Spleen (tissue), 7 donors: ENCODE results near the gene RAPGEF6.

Source experiments
- CTCF ChIP-seq, 11 experiments: fragments of 200-600 bp in 7 of 11; fragments of 450-650 bp in 4 of 11; sonication (generic) in 4 of 11; IDR thresholded peaks in 8 of 11; conservative IDR thresholded peaks in 3 of 11; 1 replicate in 7 of 11; 2 replicates in 4 of 11; pipeline versions ENCODE4 v1.4.0 to v1.8.0; 2016 to 2021; ENCODE audit warnings: antibody characterized with exemption in 11 of 11, inconsistent platforms in 4 of 11, mild to moderate bottlenecking in 1 of 11
- POLR2A ChIP-seq, 3 donors: fragments of 450-650 bp; IDR thresholded peaks; one replicate each; pipeline ENCODE4 v1.5.1; 2017; ENCODE audit warnings: antibody characterized with exemption in 3 of 3, mild to moderate bottlenecking in 1 of 3
- POLR2AphosphoS5 ChIP-seq, 3 donors: sonication (generic); formaldehyde crosslinking; IDR thresholded peaks; one replicate each; pipeline ENCODE4 v1.5.1; 2017; ENCODE audit warnings: antibody characterized with exemption in 3 of 3
- donor health status: DM: no; HTN: no; CAD: no; lungs with moderate emphysema.
- donor health status: DM: no; HTN: no; CAD: no.
- donor health status: DM: no; HTN: no; CAD: no.

- no peak for TF ChIP-seq CTCF (IDR thresholded peaks at IDR 0.05 in 8 of 11, conservative IDR thresholded peaks at IDR 0.05 in 3 of 11)
- TF ChIP-seq POLR2A (IDR thresholded peaks at IDR 0.05) = no peak
- no peak for TF ChIP-seq POLR2AphosphoS5 (IDR thresholded peaks at IDR 0.05)
These were observed 26.9 kb upstream of the RAPGEF6 start for GRCh38 chr5:131661933-131662332.
